Measurements from ENCODE around the gene BANF2.

DNA sequence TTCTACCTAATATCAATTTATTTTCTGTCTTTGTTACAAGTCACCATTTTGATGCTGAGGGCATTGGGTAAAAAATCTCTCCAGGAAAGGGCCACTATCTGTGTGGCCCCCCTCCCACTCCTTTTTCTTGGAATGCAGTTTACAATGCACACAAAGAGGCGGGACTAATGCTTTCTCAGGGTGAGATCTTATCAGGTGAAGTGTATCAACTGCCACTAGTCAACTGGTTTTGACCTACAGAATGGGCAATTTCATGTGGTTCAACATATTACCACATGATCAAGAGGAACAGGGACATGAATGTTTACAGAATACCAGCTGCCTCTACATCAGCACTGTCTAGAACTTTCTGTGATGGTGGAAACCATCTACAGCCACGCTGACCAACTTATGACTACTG lies 21.5 kb upstream of the BANF2 start:
- no peak for TF ChIP-seq POLR2A (IDR thresholded peaks at IDR 0.05)
- TF ChIP-seq, protein P1, sequence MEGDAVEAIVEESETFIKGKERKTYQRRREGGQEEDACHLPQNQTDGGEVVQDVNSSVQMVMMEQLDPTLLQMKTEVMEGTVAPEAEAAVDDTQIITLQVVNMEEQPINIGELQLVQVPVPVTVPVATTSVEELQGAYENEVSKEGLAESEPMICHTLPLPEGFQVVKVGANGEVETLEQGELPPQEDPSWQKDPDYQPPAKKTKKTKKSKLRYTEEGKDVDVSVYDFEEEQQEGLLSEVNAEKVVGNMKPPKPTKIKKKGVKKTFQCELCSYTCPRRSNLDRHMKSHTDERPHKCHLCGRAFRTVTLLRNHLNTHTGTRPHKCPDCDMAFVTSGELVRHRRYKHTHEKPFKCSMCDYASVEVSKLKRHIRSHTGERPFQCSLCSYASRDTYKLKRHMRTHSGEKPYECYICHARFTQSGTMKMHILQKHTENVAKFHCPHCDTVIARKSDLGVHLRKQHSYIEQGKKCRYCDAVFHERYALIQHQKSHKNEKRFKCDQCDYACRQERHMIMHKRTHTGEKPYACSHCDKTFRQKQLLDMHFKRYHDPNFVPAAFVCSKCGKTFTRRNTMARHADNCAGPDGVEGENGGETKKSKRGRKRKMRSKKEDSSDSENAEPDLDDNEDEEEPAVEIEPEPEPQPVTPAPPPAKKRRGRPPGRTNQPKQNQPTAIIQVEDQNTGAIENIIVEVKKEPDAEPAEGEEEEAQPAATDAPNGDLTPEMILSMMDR (IDR thresholded peaks at IDR 0.05) = no peak
